ENCODE data around the gene HOXD1. TPM values are rescaled to one million over a fixed set of nuclear protein-coding genes. Genes with fewer than 3 reads are reported as not detected.

The HOXD1 gene
- total RNA-seq, 1 experiment from 2014 or later = 0.18 TPM

DNA sequence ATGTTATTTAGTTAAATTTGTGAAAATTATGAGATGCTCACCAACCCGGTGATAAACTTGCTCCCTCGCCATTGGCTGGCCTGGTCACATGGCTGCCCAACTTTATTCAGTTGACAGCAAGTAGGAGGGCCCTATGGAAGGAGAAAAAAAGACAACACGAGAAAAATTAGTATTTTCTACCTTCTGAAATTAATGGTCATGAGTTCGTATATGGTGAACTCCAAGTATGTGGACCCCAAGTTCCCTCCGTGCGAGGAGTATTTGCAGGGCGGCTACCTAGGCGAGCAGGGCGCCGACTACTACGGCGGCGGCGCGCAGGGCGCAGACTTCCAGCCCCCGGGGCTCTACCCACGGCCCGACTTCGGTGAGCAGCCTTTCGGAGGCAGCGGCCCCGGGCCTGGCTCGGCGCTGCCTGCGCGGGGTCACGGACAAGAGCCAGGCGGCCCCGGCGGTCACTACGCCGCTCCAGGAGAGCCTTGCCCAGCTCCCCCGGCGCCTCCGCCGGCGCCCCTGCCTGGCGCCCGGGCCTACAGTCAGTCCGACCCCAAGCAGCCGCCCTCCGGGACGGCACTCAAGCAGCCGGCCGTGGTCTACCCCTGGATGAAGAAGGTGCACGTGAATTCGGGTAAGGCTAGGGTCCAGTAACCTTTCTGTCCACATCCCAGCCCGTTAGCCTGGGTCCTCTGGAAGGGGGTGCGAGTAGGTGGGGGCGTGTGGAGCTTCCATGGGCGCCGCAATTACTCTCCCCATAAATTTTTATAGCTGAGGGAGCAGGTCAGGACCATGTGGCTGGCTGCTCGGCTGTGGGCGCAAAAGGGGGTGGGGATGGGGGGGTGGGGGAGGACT, 36.8 kb upstream of the HOXD1 start, which contains the start of gene HOXD4:
Gene HOXD4 (plus strand): TSS at position 109 of the 846 bp plus-strand sequence. CDS start 84 bp downstream, at position 193.
- TF ChIP-seq, protein P1, sequence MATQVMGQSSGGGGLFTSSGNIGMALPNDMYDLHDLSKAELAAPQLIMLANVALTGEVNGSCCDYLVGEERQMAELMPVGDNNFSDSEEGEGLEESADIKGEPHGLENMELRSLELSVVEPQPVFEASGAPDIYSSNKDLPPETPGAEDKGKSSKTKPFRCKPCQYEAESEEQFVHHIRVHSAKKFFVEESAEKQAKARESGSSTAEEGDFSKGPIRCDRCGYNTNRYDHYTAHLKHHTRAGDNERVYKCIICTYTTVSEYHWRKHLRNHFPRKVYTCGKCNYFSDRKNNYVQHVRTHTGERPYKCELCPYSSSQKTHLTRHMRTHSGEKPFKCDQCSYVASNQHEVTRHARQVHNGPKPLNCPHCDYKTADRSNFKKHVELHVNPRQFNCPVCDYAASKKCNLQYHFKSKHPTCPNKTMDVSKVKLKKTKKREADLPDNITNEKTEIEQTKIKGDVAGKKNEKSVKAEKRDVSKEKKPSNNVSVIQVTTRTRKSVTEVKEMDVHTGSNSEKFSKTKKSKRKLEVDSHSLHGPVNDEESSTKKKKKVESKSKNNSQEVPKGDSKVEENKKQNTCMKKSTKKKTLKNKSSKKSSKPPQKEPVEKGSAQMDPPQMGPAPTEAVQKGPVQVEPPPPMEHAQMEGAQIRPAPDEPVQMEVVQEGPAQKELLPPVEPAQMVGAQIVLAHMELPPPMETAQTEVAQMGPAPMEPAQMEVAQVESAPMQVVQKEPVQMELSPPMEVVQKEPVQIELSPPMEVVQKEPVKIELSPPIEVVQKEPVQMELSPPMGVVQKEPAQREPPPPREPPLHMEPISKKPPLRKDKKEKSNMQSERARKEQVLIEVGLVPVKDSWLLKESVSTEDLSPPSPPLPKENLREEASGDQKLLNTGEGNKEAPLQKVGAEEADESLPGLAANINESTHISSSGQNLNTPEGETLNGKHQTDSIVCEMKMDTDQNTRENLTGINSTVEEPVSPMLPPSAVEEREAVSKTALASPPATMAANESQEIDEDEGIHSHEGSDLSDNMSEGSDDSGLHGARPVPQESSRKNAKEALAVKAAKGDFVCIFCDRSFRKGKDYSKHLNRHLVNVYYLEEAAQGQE (IDR thresholded peaks at IDR 0.05; ENCODE audit: insufficient read depth in 1 of 2, low read depth in 2 of 2, low read length in 1 of 2) = no peak
- TF ChIP-seq, protein P2, sequence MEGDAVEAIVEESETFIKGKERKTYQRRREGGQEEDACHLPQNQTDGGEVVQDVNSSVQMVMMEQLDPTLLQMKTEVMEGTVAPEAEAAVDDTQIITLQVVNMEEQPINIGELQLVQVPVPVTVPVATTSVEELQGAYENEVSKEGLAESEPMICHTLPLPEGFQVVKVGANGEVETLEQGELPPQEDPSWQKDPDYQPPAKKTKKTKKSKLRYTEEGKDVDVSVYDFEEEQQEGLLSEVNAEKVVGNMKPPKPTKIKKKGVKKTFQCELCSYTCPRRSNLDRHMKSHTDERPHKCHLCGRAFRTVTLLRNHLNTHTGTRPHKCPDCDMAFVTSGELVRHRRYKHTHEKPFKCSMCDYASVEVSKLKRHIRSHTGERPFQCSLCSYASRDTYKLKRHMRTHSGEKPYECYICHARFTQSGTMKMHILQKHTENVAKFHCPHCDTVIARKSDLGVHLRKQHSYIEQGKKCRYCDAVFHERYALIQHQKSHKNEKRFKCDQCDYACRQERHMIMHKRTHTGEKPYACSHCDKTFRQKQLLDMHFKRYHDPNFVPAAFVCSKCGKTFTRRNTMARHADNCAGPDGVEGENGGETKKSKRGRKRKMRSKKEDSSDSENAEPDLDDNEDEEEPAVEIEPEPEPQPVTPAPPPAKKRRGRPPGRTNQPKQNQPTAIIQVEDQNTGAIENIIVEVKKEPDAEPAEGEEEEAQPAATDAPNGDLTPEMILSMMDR (IDR thresholded peaks at IDR 0.05) = no peak
- TF ChIP-seq SIN3A (IDR thresholded peaks at IDR 0.05; ENCODE audit: borderline replicate concordance, insufficient read depth, low read depth, low read length) = no peak
- no peak for TF ChIP-seq TCF7L2 (IDR thresholded peaks at IDR 0.05; ENCODE audit: low read depth, low read length)
- no peak for TF ChIP-seq POLR2AphosphoS5 (IDR thresholded peaks at IDR 0.05; ENCODE audit: low read depth, low read length)
- Histone ChIP-seq H3K27me3 (ENCODE audit: control insufficient read depth, insufficient read depth, low read length) (peaks cover 2% of the 10 kb centered on the region; the same call in 1 of the 2 replicates), H3K9me3 (ENCODE audit: control insufficient read depth, insufficient read depth, low read depth, low read length) (no peaks in the 10 kb centered on the region), H3K4me3 (ENCODE audit: low read depth in 2 of 2, low read length in 2 of 2) (no peak within 1 kb of the TSS), H3K4me1 (ENCODE audit: control insufficient read depth, insufficient read depth, low read length) (no peaks in the 10 kb centered on the region), H3K27ac (ENCODE audit: low read length) (no peak within 1 kb of the TSS), H3K36me3 (ENCODE audit: control insufficient read depth, insufficient read depth, low read length) (no peaks in the 10 kb centered on the region)
- POLR2A ChIA-PET = no interaction called here
- no TSS peak for BruUV-seq (replicated peaks)
- no peak for ATAC-seq
- intact Hi-C loops (cut with micrococcal nuclease; ENCODE audit: unreplicated experiment) (no loop called here), in situ Hi-C loops (cut with HindIII; ENCODE audit: low pct_unique_long_range_greater_than_20kb, low sequenced_read_pairs) (no loop called here)
- DNase-seq (ENCODE audit: low read depth, low spot score) = no peak
- CTCF ChIA-PET = interaction anchor here (0.6 kb wide), 1 partner anchor 25 kb away, joined by 4 read pairs; no protein-coding TSS in a partner anchor

DNA sequence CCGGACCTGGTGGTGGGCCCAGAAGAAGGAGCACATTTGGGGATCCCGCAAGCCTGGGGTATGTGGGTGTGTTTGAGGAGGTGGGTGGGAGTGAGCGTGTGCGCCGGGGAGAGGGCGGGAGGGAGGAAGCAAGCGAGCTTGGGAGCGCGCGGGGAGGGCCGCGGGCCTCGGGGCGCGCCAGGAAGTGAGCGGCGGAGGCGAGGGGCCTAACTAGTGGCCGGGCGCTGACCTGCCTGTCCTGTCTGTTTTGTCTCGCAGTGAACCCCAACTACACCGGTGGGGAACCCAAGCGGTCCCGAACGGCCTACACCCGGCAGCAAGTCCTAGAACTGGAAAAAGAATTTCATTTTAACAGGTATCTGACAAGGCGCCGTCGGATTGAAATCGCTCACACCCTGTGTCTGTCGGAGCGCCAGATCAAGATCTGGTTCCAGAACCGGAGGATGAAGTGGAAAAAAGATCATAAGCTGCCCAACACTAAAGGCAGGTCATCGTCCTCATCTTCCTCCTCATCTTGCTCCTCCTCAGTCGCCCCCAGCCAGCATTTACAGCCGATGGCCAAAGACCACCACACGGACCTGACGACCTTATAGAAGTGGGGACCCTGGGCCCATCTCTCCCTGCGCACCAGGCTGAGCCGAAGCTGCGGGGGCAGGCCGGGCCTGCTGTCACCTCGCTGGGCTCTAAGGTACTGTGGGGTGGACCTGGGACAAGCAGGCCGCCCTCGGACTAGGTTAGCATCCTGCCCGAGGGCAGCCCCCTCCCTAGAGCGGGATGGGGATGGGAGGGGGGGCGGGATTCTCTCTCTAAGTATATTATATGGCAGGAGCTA, 35.9 kb upstream of the HOXD1 start:
- ChIA-PET POLR2A (no interaction called here), CTCF (no interaction called here)
- peaks cover 2% of the 10 kb centered on the region; the same call in 1 of the 2 replicates for H3K27me3 ChIP-seq (ENCODE audit: control insufficient read depth, insufficient read depth, low read length)
- no peak overlapping the region for H3K4me3 ChIP-seq (ENCODE audit: low read depth in 2 of 2, low read length in 2 of 2)
- ATAC-seq = no peak
- no peaks in the 10 kb centered on the region for H3K4me1 ChIP-seq (ENCODE audit: control insufficient read depth, insufficient read depth, low read length)
- DNase-seq (ENCODE audit: low read depth, low spot score) = no peak
- in situ Hi-C loops (cut with HindIII; ENCODE audit: low pct_unique_long_range_greater_than_20kb, low sequenced_read_pairs) (no loop called here), intact Hi-C loops (cut with micrococcal nuclease; ENCODE audit: unreplicated experiment) (no loop called here)
- no peaks in the 10 kb centered on the region for H3K36me3 ChIP-seq (ENCODE audit: control insufficient read depth, insufficient read depth, low read length)
- no TSS peak for BruUV-seq (replicated peaks)
- H3K27ac ChIP-seq (ENCODE audit: low read length) = no peak overlapping the region
- TF ChIP-seq TCF7L2 (IDR thresholded peaks at IDR 0.05; ENCODE audit: low read depth, low read length) = no peak
- no peak for TF ChIP-seq SIN3A (IDR thresholded peaks at IDR 0.05; ENCODE audit: borderline replicate concordance, insufficient read depth, low read depth, low read length)
- TF ChIP-seq, protein P2 (IDR thresholded peaks at IDR 0.05) = no peak
- TF ChIP-seq POLR2AphosphoS5 (IDR thresholded peaks at IDR 0.05; ENCODE audit: low read depth, low read length) = no peak
- TF ChIP-seq, protein P1 (IDR thresholded peaks at IDR 0.05; ENCODE audit: insufficient read depth in 1 of 2, low read depth in 2 of 2, low read length in 1 of 2) = no peak
- no peaks in the 10 kb centered on the region for H3K9me3 ChIP-seq (ENCODE audit: control insufficient read depth, insufficient read depth, low read depth, low read length)
